ENCODE measurements around the gene ASCL4. TPM values are rescaled to one million over a fixed set of nuclear protein-coding genes. Genes with fewer than 3 reads are reported as not detected.
A peak's percentile ranks its signal among the peaks of the same experiment; 100 is the strongest.

ASCL4 gene
- total and polyA plus RNA-seq, 2 experiments from 2014 or later, result not detected

DNA sequence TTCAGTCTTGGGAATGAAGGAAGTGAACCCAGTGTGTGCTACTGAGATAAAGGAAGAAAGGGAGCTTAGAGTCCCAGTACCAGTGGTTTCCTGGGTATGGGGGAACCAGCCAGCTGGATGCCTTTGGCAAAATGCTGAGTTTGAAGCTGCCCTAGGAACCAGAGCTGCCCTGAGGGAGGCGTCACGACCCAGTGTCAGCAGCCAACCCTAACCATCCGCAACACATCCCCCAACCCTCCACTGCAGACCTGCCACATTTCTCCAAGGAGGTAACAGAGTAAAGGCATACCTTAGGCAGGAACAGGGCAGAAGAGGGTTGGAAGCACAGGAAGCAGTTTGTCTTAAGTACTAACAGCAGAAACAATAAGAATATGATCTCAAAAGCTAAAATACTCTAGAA is 42.1 kb upstream of the ASCL4 start (continued):
- no peak for TF ChIP-seq REST (IDR thresholded peaks at IDR 0.05; ENCODE audit: unreplicated experiment)
- TF ChIP-seq, protein P1, sequence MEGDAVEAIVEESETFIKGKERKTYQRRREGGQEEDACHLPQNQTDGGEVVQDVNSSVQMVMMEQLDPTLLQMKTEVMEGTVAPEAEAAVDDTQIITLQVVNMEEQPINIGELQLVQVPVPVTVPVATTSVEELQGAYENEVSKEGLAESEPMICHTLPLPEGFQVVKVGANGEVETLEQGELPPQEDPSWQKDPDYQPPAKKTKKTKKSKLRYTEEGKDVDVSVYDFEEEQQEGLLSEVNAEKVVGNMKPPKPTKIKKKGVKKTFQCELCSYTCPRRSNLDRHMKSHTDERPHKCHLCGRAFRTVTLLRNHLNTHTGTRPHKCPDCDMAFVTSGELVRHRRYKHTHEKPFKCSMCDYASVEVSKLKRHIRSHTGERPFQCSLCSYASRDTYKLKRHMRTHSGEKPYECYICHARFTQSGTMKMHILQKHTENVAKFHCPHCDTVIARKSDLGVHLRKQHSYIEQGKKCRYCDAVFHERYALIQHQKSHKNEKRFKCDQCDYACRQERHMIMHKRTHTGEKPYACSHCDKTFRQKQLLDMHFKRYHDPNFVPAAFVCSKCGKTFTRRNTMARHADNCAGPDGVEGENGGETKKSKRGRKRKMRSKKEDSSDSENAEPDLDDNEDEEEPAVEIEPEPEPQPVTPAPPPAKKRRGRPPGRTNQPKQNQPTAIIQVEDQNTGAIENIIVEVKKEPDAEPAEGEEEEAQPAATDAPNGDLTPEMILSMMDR (conservative IDR thresholded peaks at IDR 0.05; ENCODE audit: low read depth in 2 of 2), result peak in 1 of 2 experiments; percentile 30; a peak in 2 of 4 replicates

DNA sequence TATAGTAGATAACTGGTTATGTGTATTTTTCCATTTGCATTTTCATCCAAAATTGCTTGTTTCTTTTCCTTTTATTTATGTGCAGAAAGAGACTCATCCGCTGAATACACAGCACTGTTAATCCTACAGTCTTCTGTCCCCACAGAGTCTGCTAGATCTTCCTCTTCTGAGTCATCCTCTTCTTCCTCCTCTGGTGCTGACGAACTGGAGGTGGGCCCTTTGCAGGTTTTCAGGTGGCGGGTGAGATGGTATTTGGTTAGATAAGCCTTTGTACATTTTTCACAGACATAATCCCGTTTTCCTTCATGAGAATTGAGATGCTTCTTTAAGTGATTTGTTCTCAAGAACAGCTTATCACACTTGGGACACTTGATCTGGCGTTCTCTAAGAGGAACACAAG is 40.4 kb upstream of the ASCL4 start:
- peaks cover 52% of the 10 kb centered on the region for H3K36me3 Mint-ChIP-seq (ENCODE audit: low read depth)
- no peak overlapping the region for H3K4me3 Mint-ChIP-seq
- DNase-seq (ENCODE audit: low spot score) (no peak), ATAC-seq (no peak)
- peaks cover 1% of the 10 kb centered on the region for H3K27me3 Mint-ChIP-seq (ENCODE audit: insufficient read depth, low read depth, poor library complexity)
- Histone ChIP-seq H3F3A (replicated peaks; ENCODE audit: low read depth) (no peaks in the 10 kb centered on the region), H3K4me2 (no peak overlapping the region), H3K27me3 (ENCODE audit: insufficient read depth) (no peaks in the 10 kb centered on the region), H4K20me1 (replicated peaks; ENCODE audit: insufficient read depth) (peaks cover 5% of the 10 kb centered on the region; the same call in 1 of the 2 replicates), H2AFZ (no peak overlapping the region), H3K4me3 (no peak overlapping the region), H3K36me3 (ENCODE audit: insufficient read depth) (peaks cover 27% of the 10 kb centered on the region), H3K27ac (ENCODE audit: low read depth) (no peak overlapping the region), H3K79me2 (replicated peaks; ENCODE audit: insufficient read depth) (no peaks in the 10 kb centered on the region), H3K9me2 (ENCODE audit: insufficient read depth) (no peaks in the 10 kb centered on the region), H3K4me1 (ENCODE audit: insufficient read depth) (no peaks in the 10 kb centered on the region)
- no peaks in the 10 kb centered on the region for H3K4me1 Mint-ChIP-seq
- H3K9me3 Mint-ChIP-seq, result no peaks in the 10 kb centered on the region
- H3K27ac Mint-ChIP-seq, result no peak overlapping the region
- TF ChIP-seq JUNB (IDR thresholded peaks at IDR 0.05; ENCODE audit: unreplicated experiment) (no peak), EZH2phosphoT487 (IDR thresholded peaks at IDR 0.05; ENCODE audit: unreplicated experiment) (no peak), CREB1 (CRISPR knock-in tag; IDR thresholded peaks at IDR 0.05; ENCODE audit: low read depth) (no peak), ZNF114 (CRISPR knock-in tag; IDR thresholded peaks at IDR 0.05) (no peak), ZNF331 (CRISPR knock-in tag; IDR thresholded peaks at IDR 0.05; ENCODE audit: low read depth) (no peak), EZH2 (IDR thresholded peaks at IDR 0.05; ENCODE audit: low read depth, unreplicated experiment) (no peak), STAT1 (IDR thresholded peaks at IDR 0.05; ENCODE audit: unreplicated experiment) (no peak), NANOG (IDR thresholded peaks at IDR 0.05; ENCODE audit: borderline replicate concordance) (no peak)
- TF ChIP-seq, protein P2, sequence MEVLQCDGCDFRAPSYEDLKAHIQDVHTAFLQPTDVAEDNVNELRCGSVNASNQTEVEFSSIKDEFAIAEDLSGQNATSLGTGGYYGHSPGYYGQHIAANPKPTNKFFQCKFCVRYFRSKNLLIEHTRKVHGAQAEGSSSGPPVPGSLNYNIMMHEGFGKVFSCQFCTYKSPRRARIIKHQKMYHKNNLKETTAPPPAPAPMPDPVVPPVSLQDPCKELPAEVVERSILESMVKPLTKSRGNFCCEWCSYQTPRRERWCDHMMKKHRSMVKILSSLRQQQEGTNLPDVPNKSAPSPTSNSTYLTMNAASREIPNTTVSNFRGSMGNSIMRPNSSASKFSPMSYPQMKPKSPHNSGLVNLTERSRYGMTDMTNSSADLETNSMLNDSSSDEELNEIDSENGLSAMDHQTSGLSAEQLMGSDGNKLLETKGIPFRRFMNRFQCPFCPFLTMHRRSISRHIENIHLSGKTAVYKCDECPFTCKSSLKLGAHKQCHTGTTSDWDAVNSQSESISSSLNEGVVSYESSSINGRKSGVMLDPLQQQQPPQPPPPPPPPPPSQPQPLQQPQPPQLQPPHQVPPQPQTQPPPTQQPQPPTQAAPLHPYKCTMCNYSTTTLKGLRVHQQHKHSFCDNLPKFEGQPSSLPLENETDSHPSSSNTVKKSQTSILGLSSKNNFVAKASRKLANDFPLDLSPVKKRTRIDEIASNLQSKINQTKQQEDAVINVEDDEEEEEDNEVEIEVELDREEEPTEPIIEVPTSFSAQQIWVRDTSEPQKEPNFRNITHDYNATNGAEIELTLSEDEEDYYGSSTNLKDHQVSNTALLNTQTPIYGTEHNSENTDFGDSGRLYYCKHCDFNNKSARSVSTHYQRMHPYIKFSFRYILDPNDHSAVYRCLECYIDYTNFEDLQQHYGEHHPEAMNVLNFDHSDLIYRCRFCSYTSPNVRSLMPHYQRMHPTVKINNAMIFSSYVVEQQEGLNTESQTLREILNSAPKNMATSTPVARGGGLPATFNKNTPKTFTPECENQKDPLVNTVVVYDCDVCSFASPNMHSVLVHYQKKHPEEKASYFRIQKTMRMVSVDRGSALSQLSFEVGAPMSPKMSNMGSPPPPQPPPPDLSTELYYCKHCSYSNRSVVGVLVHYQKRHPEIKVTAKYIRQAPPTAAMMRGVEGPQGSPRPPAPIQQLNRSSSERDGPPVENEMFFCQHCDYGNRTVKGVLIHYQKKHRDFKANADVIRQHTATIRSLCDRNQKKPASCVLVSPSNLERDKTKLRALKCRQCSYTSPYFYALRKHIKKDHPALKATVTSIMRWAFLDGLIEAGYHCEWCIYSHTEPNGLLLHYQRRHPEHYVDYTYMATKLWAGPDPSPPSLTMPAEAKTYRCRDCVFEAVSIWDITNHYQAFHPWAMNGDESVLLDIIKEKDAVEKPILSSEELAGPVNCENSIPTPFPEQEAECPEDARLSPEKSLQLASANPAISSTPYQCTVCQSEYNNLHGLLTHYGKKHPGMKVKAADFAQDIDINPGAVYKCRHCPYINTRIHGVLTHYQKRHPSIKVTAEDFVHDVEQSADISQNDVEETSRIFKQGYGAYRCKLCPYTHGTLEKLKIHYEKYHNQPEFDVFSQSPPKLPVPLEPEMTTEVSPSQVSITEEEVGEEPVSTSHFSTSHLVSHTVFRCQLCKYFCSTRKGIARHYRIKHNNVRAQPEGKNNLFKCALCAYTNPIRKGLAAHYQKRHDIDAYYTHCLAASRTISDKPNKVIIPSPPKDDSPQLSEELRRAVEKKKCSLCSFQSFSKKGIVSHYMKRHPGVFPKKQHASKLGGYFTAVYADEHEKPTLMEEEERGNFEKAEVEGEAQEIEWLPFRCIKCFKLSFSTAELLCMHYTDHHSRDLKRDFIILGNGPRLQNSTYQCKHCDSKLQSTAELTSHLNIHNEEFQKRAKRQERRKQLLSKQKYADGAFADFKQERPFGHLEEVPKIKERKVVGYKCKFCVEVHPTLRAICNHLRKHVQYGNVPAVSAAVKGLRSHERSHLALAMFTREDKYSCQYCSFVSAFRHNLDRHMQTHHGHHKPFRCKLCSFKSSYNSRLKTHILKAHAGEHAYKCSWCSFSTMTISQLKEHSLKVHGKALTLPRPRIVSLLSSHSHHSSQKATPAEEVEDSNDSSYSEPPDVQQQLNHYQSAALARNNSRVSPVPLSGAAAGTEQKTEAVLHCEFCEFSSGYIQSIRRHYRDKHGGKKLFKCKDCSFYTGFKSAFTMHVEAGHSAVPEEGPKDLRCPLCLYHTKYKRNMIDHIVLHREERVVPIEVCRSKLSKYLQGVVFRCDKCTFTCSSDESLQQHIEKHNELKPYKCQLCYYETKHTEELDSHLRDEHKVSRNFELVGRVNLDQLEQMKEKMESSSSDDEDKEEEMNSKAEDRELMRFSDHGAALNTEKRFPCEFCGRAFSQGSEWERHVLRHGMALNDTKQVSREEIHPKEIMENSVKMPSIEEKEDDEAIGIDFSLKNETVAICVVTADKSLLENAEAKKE (CRISPR knock-in tag; IDR thresholded peaks at IDR 0.05), result no peak
- TF ChIP-seq, protein P1 (conservative IDR thresholded peaks at IDR 0.05; ENCODE audit: low read depth in 2 of 2), result no peak
